RPMI8226 (cell line): ENCODE measurements around the gene ISYNA1.

Source experiments
- DNase-seq: peaks from one replicate; pipeline ENCODE4 v3.0.0-alpha.2; 2015

Gene ISYNA1

GRCh38 chr19:18430417-18431144, 7.4 kb downstream of the ISYNA1 start:
- DNase-seq, result no peak

GRCh38 chr19:18429717-18430416, 8.1 kb downstream of the ISYNA1 start:
- no peak for DNase-seq

GRCh38 chr19:18428787-18429674, 8.9 kb downstream of the ISYNA1 start:
- DNase-seq, result peak; percentile 90

DNA sequence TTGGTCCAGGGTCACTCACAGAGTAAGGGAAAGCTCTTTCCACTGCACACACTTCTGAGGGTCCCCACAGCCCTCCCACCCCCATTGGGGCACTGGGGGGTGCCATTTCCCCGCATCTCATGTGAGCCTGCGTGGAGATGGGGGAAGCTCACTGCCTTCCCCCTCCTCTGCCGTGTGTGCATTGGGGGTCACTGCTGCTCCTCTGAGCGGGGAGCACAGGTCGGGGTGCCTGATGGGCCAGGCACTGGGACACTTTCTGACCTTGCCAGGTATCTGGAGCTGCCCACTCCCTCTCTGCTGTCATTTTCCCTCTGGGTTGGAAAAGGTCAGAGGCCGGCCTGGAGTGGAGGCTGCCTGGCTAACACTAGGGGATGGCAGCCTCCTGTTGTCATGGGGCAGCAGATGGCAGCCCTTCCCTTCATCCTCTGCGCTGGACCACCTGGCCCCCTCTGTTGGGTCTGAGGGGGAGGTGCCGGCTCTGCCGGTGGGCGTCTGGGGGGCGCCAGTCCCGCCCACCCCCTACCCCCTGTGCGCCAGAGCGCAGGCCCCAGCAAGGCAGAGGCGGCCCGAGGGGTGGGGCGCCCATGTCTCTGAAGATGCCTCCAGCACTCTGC, 9.7 kb downstream of the ISYNA1 start:
- no peak for DNase-seq

- no peak for DNase-seq
These were observed 10.2 kb downstream of the ISYNA1 start for GRCh38 chr19:18427743-18428113.

DNA sequence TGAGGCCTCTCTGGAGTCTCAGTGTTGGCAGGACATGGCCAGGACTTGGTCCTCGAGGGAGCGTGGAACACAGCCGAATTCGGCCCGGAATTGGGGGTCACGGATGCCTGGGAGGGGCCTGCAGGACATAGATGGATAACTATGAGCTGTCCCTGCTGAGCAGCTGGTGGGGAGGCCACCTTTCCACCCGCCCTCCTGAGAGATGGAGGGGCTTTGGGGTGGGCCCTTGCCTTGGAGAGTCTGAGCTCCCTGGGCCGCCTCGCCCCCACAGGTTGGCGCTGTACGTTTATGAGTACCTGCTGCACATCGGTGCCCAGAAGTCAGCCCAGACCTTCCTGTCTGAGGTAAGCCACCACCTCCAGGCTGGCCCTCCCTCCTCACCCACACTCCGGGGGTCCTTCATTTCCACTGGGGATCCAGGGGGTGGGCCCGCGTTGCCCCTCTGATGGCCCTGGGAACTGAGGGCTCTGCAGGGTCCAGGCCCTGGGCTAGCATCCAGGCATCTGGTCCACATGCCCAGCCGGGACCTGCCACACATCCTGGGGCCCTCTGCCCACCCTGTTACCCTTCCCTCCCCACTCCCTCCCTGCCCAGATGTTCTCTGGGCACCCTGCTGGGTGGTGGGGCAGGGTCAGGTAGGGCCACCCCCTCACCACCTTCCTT, 10.7 kb downstream of the ISYNA1 start:
- DNase-seq, result no peak

DNA sequence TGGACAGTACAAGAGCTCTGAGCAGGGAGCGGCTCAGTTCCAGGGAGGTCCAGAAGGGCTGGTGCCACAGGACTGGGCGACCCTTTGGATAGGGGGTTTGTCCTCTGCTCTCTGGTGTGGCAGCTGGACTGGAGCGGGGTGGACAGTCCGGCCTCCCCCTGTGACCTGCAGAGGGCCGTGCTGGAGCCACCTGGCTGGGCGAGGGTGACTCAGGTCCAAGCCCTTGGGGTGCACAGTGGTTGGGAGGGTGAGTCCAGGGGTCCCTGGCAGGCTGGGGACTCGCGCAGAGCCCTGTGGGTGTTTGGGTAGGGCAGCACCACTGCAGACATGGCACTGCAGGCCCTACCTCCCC, 11.5 kb downstream of the ISYNA1 start:
- no peak for DNase-seq

DNA sequence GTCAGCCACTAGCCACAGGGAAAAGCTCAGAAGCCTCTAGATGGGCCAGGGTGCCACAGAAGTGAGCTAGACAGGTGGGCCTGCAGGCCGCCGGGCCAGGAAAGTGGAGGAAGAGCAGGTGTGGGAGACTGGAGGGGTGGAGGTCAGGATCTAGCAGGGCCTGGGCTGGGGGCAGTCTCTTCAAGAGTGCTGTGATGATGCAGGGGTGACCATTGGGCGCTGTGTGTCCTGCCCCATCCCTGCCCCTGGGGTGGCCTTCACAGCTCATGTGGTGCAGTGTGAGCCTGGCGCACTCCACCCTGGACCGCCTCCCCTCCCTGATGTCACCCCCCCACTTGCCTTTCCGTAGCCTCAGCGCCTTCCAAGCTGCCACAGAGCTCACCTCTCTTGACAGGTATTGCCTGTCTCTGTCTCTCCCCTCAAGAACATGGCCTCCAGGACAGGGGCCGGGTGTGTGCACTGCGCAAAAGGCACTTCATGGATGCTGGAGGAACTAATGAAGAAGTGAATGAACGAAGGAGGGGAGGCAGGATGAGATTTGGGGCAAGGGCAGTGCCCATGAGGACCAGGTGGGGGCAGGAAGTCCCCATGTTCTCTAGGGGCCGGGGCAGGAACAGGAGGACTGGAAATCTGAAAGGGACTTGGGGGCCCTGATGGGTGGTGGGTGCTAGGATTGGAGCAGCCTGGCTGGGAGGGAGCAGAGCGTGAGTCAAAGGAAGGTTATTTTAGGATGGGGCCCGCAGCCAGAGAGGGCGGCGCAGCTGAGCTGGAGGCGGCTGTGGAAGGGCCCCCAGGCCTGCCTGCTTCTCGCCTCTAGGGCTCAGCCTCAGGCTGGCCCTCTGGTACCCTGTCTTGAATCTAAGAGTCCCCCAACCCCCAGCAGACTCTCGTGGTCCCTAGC, 12.2 kb downstream of the ISYNA1 start:
- DNase-seq, result no peak

- no peak for DNase-seq
These were observed 12.9 kb downstream of the ISYNA1 start for GRCh38 chr19:18424890-18425514.

DNA sequence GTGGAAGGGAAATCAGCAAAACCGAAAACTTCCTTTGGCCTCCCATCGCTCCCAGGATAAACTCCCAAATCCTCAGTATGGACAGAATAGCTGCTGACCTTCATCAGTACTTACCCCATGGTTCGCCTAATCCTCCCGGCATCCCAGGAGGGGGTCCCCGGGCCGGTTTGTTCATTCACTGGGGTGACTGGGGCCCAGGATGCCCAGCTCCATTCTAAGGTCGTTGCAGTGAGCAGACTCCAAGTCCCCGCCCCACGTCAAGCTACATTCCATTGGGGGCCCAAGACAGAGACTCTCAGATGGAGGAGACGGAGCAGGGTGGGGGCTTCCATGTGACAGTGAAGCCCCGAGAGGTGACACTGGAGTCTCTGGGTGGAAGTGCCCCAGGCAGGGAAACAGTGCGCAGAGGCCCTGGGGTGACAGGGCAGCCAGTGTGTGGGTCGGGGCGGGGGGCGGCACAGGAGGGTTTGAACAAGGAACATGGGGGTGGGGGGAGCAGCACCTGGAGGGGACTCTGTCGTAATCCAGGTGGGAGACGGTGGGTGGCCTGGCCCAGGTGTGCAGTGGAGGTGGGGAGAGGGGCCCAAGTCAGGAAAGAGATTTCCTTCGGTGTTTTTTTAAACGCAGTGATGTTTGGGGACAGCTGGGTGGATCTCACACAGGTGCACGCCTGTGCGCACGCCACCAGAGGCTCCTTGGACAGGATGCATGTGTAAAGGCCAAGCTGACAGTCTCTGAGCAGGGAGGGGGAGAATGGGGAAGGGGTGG, 13.6 kb downstream of the ISYNA1 start:
- no peak for DNase-seq

GRCh38 chr19:18423258-18424020, 14.5 kb downstream of the ISYNA1 start:
- no peak for DNase-seq

GRCh38 chr19:18422530-18423191, 15.3 kb downstream of the ISYNA1 start:
- DNase-seq, result no peak

GRCh38 chr19:18421371-18421959, 16.5 kb downstream of the ISYNA1 start:
- DNase-seq, result no peak

- DNase-seq, result no peak
These were observed 17.0 kb downstream of the ISYNA1 start for GRCh38 chr19:18420930-18421329.

DNA sequence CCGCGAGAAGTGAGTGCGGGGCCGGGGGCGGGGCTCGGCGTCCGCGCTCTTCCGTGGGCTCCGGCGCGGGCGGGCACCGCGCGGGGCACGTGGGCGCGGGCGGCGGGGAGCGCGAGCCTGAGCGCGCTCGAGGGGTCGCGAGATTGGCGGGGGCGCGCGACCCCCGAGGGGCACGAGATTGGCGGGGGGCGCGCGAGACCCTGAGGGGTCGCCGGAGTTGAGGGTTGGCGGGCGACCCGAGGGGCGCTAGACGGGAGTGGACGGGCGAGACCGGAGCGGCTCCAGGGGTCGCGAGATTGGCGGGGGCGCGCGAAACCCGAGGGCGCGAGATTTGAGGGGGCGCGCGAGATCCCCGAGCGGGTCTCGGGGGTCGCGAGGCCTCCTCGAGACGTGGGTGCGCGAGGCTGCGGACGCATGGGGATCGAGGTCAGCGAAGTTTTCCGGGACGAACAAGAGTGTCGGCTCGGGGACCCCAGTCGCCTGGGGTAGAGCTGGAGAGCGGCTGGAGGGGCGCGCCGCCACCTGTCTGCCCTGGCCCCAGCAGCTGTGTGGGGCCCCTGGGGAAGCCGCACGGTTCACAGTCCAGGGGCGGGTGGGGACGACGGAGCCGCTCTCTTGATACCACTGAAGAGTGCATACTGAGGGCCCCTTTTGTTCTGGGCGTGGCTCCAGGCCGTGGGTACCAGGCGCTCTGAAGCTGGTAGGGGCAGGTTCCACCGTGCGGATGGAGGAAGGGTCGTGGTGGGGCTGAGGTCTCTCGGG, 18.1 kb downstream of the ISYNA1 start:
- DNase-seq, result no peak

DNA sequence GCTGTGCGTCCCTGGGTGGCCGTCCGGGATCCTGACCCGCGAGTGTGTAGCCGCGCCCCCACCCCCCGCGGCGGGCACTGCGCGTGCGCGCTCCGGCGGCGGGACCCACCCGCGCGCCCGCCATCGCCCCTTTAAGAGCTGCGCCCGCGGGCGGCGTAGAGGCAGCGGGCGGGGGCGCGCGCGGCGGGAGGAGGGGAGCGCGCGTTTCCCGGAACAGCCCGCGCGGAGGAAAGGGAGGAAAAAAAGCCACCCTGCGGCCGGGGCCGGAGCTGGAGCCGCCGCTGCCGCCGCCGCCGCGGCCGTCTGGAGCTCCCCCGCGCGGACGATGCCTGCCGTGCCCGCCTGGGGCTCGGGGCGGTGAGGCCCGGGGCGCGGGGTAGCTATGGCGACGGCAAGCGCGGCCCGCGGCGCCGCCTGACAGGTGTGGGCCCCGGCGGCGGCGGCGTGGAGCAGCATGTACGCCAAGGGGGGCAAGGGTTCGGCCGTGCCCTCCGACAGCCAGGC, 18.7 kb downstream of the ISYNA1 start, which contains the start of gene SSBP4:
TSS of gene SSBP4 (plus strand) at position 204 of the 504 bp plus-strand sequence. CDS start at position 455, 251 bp downstream.
- peak; percentile 92 for DNase-seq

- peak; percentile 38 for DNase-seq
These were observed 19.3 kb downstream of the ISYNA1 start for GRCh38 chr19:18418483-18419194.
